PC-9 (cell line): ENCODE data around the gene CFAP92. TPM values are rescaled to one million over a fixed set of nuclear protein-coding genes. Genes with fewer than 3 reads are reported as not detected.

Experiments used
- BruUV-seq: library from RNA; stranded (reverse); fragments of 400-500 nt; replicated peaks from 2 replicates; lab custom pipeline; 2021; lab: Mats Ljungman, UMichigan
- CTCF ChIA-PET: fragments of 300-600 bp; sonication (Branson Sonifier 250); formaldehyde crosslinking; loops from one replicate; lab custom pipeline; 2022; ENCODE audit warnings: antibody characterized with exemption; lab: Charles Lee
- POLR2A ChIA-PET: fragments of 300-600 bp; sonication (Branson Sonifier 250); formaldehyde crosslinking; loops from one replicate; lab custom pipeline; 2022; ENCODE audit warnings: antibody characterized with exemption; ENCODE audit not compliant: unreplicated experiment; lab: Charles Lee
- DNase-seq, 2 experiments: peaks; one replicate each; pipeline versions ENCODE4 v3.0.0 to v3.0.0-alpha.2; 2015 to 2022; ENCODE audit warnings: mixed read lengths in 1 of 2
- H2AFZ ChIP-seq: fragments of 200-600 bp; sonication (generic); 2 replicates; pipeline ENCODE4 v1.8.1; 2017; ENCODE audit warnings: antibody characterized with exemption
- H3F3A ChIP-seq: fragments of 200-600 bp; sonication (generic); 2 replicates; pipeline ENCODE4 v1.8.1; 2017; ENCODE audit warnings: antibody characterized with exemption, mild to moderate bottlenecking, low read depth; ENCODE audit not compliant: insufficient read depth
- H3K27ac ChIP-seq: fragments of 200-600 bp; sonication (generic); 2 replicates; pipeline ENCODE4 v1.6.1; 2016; ENCODE audit warnings: mixed run types
- H3K27me3 ChIP-seq: fragments of 200-600 bp; sonication (generic); 2 replicates; pipeline ENCODE4 v1.6.1; 2016; ENCODE audit warnings: low read depth, mixed run types; ENCODE audit not compliant: insufficient read depth
- H3K36me3 ChIP-seq: fragments of 200-600 bp; sonication (generic); 2 replicates; pipeline ENCODE4 v1.6.1; 2016; ENCODE audit warnings: low read depth, mixed run types
- H3K4me1 ChIP-seq: fragments of 200-600 bp; sonication (generic); replicated peaks from 2 replicates; pipeline ENCODE4 v1.6.1; 2016; ENCODE audit warnings: mixed run types; ENCODE audit not compliant: insufficient read depth
- H3K4me2 ChIP-seq: fragments of 200-600 bp; sonication (generic); 2 replicates; pipeline ENCODE4 v1.6.1; 2017; ENCODE audit warnings: mixed run types
- H3K4me3 ChIP-seq: fragments of 200-600 bp; sonication (generic); 2 replicates; pipeline ENCODE4 v1.6.1; 2016; ENCODE audit warnings: mixed run types
- H3K79me2 ChIP-seq: fragments of 200-600 bp; sonication (generic); 2 replicates; pipeline ENCODE4 v1.6.1; 2017; ENCODE audit warnings: low read depth, mixed run types
- H3K9me2 ChIP-seq: fragments of 200-600 bp; sonication (generic); 2 replicates; pipeline ENCODE4 v1.8.1; 2017; ENCODE audit warnings: mild to moderate bottlenecking; ENCODE audit not compliant: insufficient read depth
- H3K9me3 ChIP-seq: fragments of 200-600 bp; sonication (generic); 2 replicates; pipeline ENCODE4 v1.8.1; 2016; ENCODE audit warnings: low read depth; ENCODE audit not compliant: insufficient read depth
- H4K20me1 ChIP-seq: fragments of 200-600 bp; sonication (generic); 2 replicates; pipeline ENCODE4 v1.8.1; 2017; ENCODE audit not compliant: insufficient read depth
- EZH2 ChIP-seq: fragments of 200-600 bp; sonication (generic); IDR thresholded peaks from 2 replicates; pipeline ENCODE4 v1.8.0; 2017; ENCODE audit warnings: antibody characterized with exemption, low read depth
- intact Hi-C: fragments of 100-400 bp; cut with micrococcal nuclease; formaldehyde crosslinking; loops from one replicate; pipeline ENCODE4 v1.10.0; 2022; ENCODE audit not compliant: unreplicated experiment
- total RNA-seq: library from RNA; stranded (reverse); gene quantifications from 2 replicates; pipeline ENCODE4 v1.2.3, GENCODE V29; 2021
- TF ChIP-seq, protein P1 (sequence below): fragments of 200-600 bp; sonication (generic); conservative IDR thresholded peaks from 2 replicates; pipeline ENCODE4 v1.6.1; 2017; ENCODE audit warnings: mixed run types, antibody characterized with exemption, mild to moderate bottlenecking, moderate library complexity

Gene CFAP92
- total RNA-seq, 1 experiment from 2014 or later: 4.3 TPM

DNA sequence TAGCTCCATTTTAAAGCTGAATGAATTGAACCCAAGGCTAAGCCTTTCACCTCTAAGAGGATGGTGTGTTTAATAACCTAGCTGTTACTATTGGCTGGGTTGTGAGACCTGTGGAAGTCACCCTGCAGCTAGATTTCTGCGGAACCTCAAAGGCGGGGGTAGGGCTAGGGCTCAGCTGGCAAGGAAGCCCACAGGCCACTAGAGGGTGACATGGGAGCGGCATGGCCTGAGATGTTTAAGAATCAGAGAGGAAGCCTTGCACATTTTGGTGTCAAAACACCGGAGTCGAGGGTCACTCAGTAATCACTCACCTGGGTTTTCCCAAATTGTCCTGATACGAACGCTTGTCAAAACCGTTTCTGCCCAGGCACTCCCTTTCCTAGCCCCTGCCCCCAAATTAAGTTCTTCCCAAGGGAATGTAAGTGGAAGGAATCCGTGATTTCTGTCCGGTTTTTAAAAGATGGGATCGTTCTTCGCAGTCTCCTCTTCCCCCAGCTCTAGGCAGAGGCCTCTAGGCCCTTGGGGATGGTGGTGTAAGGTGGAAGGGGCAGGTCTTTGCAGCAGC is 118.2 kb downstream of the CFAP92 start:
- Histone ChIP-seq H3K4me2 (no peak overlapping the region), H3K79me2 (peaks cover 28% of the 10 kb centered on the region), H3K4me1 (peaks cover 14% of the 10 kb centered on the region), H3K36me3 (no peaks in the 10 kb centered on the region), H3F3A (peaks cover 8% of the 10 kb centered on the region; the same call in 1 of the 2 replicates), H3K27me3 (no peaks in the 10 kb centered on the region), H4K20me1 (no peaks in the 10 kb centered on the region), H3K9me2 (no peaks in the 10 kb centered on the region), H3K4me3 (no peak overlapping the region), H3K9me3 (no peaks in the 10 kb centered on the region), H3K27ac (no peak overlapping the region), H2AFZ (no peak overlapping the region)
- no peak for TF ChIP-seq EZH2
- TF ChIP-seq, protein P1, sequence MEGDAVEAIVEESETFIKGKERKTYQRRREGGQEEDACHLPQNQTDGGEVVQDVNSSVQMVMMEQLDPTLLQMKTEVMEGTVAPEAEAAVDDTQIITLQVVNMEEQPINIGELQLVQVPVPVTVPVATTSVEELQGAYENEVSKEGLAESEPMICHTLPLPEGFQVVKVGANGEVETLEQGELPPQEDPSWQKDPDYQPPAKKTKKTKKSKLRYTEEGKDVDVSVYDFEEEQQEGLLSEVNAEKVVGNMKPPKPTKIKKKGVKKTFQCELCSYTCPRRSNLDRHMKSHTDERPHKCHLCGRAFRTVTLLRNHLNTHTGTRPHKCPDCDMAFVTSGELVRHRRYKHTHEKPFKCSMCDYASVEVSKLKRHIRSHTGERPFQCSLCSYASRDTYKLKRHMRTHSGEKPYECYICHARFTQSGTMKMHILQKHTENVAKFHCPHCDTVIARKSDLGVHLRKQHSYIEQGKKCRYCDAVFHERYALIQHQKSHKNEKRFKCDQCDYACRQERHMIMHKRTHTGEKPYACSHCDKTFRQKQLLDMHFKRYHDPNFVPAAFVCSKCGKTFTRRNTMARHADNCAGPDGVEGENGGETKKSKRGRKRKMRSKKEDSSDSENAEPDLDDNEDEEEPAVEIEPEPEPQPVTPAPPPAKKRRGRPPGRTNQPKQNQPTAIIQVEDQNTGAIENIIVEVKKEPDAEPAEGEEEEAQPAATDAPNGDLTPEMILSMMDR: peak; percentile 1; the same call in 1 of the 2 replicates
- intact Hi-C loops: loop anchor here (5.0 kb wide), 1 partner anchor 67 kb away; no protein-coding TSS in a partner anchor
- no TSS peak for BruUV-seq
- POLR2A ChIA-PET: no interaction called here
- DNase-seq: peak in 1 of 2 experiments; percentile 14
- CTCF ChIA-PET: interaction anchor here (0.6 kb wide), 1 partner anchor 68 kb away, joined by 10 read pairs; no protein-coding TSS in a partner anchor

DNA sequence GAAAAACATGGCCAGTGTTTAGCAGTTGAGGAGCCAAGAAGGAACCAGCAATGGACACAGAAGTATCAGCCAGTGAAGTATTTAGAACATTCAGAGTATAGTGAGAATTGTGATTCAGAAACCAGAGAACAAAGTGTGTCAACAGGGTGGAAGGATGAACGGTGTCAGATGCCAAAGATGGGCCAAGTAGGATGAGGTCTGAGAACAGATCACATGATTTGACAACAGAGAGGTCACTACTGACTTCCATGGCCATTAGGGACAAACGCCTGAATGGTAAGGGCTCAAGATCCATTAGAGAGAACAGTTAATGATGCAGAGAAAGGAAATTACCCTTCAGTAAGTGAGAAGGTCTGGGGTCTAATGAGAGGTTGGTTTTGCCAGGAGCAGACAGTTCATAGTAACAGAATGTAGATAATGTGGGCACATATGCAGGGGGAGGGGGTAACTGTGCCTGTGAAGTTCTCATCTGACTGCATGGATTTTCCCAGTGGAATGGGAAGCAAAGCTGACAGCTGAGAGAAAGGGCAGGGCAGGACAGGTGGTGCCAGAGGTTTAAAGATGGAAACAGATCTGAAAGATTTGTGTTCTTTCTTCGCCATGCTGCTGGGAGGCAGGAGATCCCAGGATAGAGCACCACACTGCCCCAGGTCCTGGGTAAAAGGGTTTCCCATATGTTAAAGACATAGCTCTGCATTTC is 119.2 kb downstream of the CFAP92 start:
- CTCF ChIA-PET: no interaction called here
- H2AFZ ChIP-seq: no peak overlapping the region
- H3K4me3 ChIP-seq: no peak overlapping the region
- BruUV-seq: no TSS peak
- H3K4me2 ChIP-seq: no peak overlapping the region
- POLR2A ChIA-PET: no interaction called here
- H3K9me3 ChIP-seq: no peaks in the 10 kb centered on the region
- H3K36me3 ChIP-seq: no peaks in the 10 kb centered on the region
- H3K27ac ChIP-seq: no peak overlapping the region
- no peaks in the 10 kb centered on the region for H4K20me1 ChIP-seq
- no peaks in the 10 kb centered on the region for H3K27me3 ChIP-seq
- intact Hi-C loops: loop anchor here (5.0 kb wide), 1 partner anchor 68 kb away; no protein-coding TSS in a partner anchor
- TF ChIP-seq EZH2: no peak
- TF ChIP-seq, protein P1: no peak
- H3K79me2 ChIP-seq: peaks cover 17% of the 10 kb centered on the region
- peaks cover 8% of the 10 kb centered on the region for H3K4me1 ChIP-seq
- no peak for DNase-seq
- no peaks in the 10 kb centered on the region for H3K9me2 ChIP-seq
- H3F3A ChIP-seq: peaks cover 8% of the 10 kb centered on the region; the same call in 1 of the 2 replicates

DNA sequence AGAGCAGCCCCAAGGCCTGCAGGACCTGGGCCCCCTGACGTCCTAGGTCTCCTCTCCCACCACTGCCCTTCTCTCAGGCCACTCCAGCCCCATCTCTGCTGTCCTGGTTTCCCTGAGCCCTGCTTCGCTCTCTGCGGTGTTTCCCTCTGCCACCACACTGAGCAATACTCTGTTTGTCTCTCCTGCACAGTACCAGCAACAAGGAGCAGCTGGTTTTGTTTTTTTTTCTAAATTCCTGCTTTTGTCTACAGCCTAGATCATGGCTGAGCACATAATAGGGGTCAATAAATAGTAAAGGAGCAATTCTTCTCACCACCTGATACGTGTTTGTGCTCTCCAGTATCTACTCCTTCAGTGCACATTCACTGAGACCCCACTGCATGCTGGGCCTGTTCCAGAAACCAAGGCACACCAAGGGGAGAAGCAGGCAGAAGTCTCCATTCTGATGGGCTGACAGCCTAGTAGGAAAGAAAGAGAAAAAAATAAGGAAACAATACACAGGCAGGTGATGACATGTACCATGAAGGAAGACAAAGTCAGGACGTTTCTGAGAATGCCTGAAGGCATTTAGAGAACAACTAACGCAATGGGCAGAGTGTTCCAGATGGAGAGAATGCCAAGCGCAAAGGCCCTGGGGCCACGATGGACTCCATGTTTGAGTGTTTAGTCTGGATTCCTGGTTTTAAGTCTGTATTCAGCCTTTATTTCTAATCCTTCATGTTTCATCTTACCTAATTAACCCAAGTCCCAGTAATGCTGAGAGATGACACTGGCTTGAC is 120.4 kb downstream of the CFAP92 start:
- POLR2A ChIA-PET: no interaction called here
- intact Hi-C loops: no loop called here

More for the DNA sequence above, 120.4 kb downstream of the CFAP92 start:
- H3K4me2 ChIP-seq: no peak overlapping the region
- CTCF ChIA-PET: no interaction called here
- peaks cover 8% of the 10 kb centered on the region for H3K4me1 ChIP-seq
- no TSS peak for BruUV-seq
- H2AFZ ChIP-seq: no peak overlapping the region
- no peaks in the 10 kb centered on the region for H3K36me3 ChIP-seq
- H3K4me3 ChIP-seq: no peak overlapping the region
- H3K9me3 ChIP-seq: no peaks in the 10 kb centered on the region
- H4K20me1 ChIP-seq: no peaks in the 10 kb centered on the region
- H3K27me3 ChIP-seq: no peaks in the 10 kb centered on the region
- TF ChIP-seq EZH2: no peak
- TF ChIP-seq, protein P1: no peak
- no peak for DNase-seq
- no peak overlapping the region for H3K27ac ChIP-seq
- peaks cover 9% of the 10 kb centered on the region for H3K79me2 ChIP-seq
- peaks cover 1% of the 10 kb centered on the region; the same call in 1 of the 2 replicates for H3F3A ChIP-seq
- no peaks in the 10 kb centered on the region for H3K9me2 ChIP-seq
